SK-N-MC (cell line): ENCODE measurements around the gene BUD23.
A peak's percentile ranks its signal among the peaks of the same experiment; 100 is the strongest.
"Not testable (repeated sequence)": the region's sequence is repeated elsewhere in the genome, so short reads cannot be mapped to it uniquely, and the experiment has no call there.

Experiments
- DNase-seq: peaks from one replicate; pipeline ENCODE4 v3.0.0-alpha.2; 2011; ENCODE audit warnings: low read depth, low spot score
- H3K27ac ChIP-seq: fragments of 200-600 bp; sonication (generic); 2 replicates; pipeline ENCODE4 v1.5.1; 2016; ENCODE audit warnings: mixed run types
- H3K36me3 ChIP-seq: fragments of 200-600 bp; sonication (generic); 2 replicates; pipeline ENCODE4 v1.6.1; 2017; ENCODE audit warnings: antibody characterized with exemption, low read length, mixed read lengths; ENCODE audit not compliant: insufficient read depth
- H3K4me3 ChIP-seq: fragments of 200-600 bp; sonication (generic); 2 replicates; pipeline ENCODE4 v1.5.1; 2016
- H3K9ac ChIP-seq: fragments of 200-600 bp; sonication (generic); 2 replicates; pipeline ENCODE4 v1.8.0; 2017; ENCODE audit warnings: mixed run types, mixed read lengths; ENCODE audit not compliant: insufficient read length
- H3K9me3 ChIP-seq: fragments of 200-600 bp; sonication (generic); 2 replicates; pipeline ENCODE4 v1.6.1; 2017; ENCODE audit warnings: low read depth, mild to moderate bottlenecking, antibody characterized with exemption, low read length, moderate library complexity, mixed read lengths
- EZH2 ChIP-seq: fragments of 200-600 bp; sonication (generic); IDR thresholded peaks from one replicate; pipeline ENCODE4 v1.6.1; 2017; ENCODE audit warnings: antibody characterized with exemption
- FOXP2 ChIP-seq: optimal IDR thresholded peaks from 2 replicates; pipeline ENCODE3; 2011; ENCODE audit warnings: mild to moderate bottlenecking, moderate library complexity; ENCODE audit not compliant: insufficient read depth; ENCODE audit errors: extremely low read length, control extremely low read depth
- POLR2AphosphoS5 ChIP-seq: IDR thresholded peaks from 2 replicates; pipeline ENCODE4 v1.6.1; 2012; ENCODE audit warnings: mild to moderate bottlenecking, low read depth, low read length, borderline replicate concordance

Gene BUD23

DNA sequence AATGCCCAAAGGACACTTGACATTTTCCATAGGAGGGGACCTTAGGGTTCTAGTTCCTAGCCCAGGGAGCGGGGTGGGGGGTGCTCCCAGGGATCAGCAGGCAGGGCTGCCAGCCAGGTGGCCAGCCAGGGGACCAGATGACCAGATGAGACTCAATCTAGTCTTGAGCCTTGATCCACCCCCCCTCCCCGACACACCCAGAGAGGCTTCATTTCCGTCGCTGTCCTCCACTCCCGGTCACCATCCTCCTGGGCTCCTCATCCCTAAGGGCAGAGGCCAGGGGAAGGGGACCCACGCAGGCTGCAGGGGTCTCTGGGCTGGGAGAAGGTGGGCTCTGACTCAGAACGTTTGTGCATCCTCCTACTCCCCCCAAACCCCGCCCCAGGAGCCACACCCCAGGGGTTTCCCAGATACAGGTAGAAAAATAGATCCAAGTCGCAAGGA lies 35.1 kb downstream of the BUD23 start:
- H3K9me3 ChIP-seq: no peaks in the 10 kb centered on the region
- no peak overlapping the region for H3K27ac ChIP-seq
- DNase-seq: no peak
- H3K4me3 ChIP-seq: peak overlapping the region; percentile 83
- peak overlapping the region; percentile 78 for H3K9ac ChIP-seq
- TF ChIP-seq FOXP2: no peak
- TF ChIP-seq POLR2AphosphoS5: no peak
- TF ChIP-seq EZH2: no peak
- H3K36me3 ChIP-seq: no peaks in the 10 kb centered on the region

DNA sequence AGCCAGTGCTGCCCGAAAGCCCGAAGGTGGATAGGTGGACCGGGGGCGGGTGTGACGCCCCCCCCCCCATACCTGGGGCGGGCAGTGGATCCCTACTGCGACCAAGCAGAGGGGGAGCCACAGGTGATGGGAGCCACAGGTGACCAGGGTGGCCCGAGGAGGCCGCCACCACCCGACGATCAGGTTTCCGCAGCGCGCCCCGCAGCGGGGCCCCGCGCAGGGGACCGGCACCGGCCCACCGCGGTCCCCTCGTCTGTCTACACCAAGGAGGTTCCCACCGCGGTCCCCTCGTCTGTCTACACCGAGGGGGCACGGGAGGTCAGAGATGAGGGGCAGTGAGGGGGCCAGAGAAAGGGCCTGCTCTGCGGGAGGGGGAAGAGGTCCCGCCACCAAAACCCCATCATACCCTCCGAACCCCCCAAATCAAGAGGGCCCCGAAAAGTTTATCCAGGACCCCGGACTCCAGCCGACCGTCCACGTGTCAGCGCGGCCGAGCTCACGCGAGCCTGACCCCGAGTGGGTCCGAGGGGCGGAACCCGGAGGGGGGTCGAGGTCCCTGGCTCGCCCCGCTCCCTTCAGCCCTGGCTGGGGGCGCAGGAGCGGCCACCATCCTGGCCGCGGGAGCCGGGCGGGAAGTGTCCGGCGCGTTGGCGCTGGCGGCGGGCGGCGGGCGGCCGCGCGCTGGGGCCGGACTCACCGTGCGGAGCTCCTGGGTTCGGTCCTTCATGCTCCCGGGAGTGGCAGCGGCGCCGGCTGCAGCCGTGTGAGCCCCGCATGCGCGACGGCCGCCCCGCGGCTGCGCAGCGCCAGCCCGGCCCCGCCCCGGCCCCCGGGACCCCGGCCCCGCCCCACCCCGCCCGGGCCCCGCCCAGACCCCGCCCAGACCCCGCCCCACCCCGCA lies 35.8 kb downstream of the BUD23 start, which contains the start of gene STX1A:
TSS of gene STX1A (minus strand) at position 765 of the 901 bp plus-strand sequence. CDS start at position 727, 38 bp downstream.
- DNase-seq: no peak
- peak within 1 kb of the TSS; percentile 78 for H3K9ac ChIP-seq
- H3K9me3 ChIP-seq: no peaks in the 10 kb centered on the region
- TF ChIP-seq EZH2 (no peak), FOXP2 (no peak), POLR2AphosphoS5 (no peak)
- H3K36me3 ChIP-seq: no peaks in the 10 kb centered on the region
- peak within 1 kb of the TSS; percentile 83 for H3K4me3 ChIP-seq
- no peak within 1 kb of the TSS for H3K27ac ChIP-seq

DNA sequence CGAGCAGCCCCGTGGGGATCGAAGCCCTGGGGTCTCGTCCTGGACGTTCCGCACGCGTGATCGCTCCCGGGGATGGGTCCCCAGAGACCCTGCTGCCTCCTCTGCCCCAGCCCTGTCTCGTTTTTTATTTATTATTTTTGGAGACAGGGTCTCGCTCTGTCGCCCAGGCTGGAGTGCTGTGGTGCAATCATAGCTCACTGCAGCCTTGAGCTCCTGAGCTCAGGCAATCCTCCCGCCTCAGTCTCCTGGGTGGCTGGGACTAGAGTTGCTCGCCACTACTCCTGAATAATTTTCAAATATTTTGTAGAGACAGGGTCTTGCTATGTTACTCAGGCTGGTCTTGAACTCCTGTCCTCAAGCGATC lies 36.4 kb downstream of the BUD23 start:
- Histone ChIP-seq H3K9me3 (no peaks in the 10 kb centered on the region), H3K36me3 (no peaks in the 10 kb centered on the region), H3K4me3 (peak overlapping the region; percentile 62), H3K9ac (no peak overlapping the region), H3K27ac (no peak overlapping the region)
- no peak for TF ChIP-seq POLR2AphosphoS5
- no peak for TF ChIP-seq EZH2
- TF ChIP-seq FOXP2: no peak
- no peak for DNase-seq

DNA sequence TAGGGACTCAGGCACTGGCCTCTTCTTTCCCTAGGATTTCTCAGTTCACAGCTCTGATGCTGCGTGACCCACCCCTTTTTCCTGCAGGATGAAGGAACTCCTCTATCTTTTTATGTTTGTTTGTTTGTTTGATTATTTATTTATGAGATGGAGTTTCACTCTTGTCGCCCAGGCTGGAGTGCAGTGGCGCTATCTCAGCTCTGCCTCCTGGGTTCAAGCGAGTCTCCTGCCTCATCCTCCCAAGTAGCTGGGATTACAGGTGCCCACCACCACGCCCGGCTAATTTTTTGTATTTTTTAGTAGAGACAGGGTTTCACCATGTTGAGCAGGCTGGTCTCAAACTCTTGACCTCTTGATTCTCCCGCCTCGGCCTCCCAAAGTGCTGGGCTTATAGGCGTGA lies 37.0 kb downstream of the BUD23 start:
- not testable (repeated sequence) for H3K36me3 ChIP-seq, H3K27ac ChIP-seq

DNA sequence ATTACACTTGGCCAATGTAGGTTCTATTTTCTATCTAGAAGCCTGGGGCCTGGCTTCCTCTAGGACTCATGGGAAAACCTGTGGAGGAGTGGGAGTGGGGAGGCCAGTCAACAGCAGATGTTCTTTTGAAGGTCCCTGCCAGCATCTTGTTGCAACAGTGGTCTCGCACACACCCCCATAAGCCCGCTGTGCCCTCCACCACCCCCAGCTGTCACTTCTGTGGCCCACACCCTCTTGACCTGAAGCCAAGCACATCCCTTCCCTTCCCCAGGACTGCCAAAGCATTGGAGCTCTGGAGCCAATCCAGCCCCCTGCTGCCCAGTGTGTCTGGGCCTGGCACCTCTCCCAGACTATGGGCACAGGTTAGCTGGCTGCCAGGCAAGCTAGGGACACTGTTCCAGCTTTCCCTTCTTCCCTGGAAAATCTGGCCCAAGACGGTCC lies 38.0 kb downstream of the BUD23 start:
- TF ChIP-seq POLR2AphosphoS5 (no peak), EZH2 (no peak), FOXP2 (no peak)
- no peak for DNase-seq
- no peaks in the 10 kb centered on the region for H3K36me3 ChIP-seq
- H3K9me3 ChIP-seq: no peaks in the 10 kb centered on the region
- H3K4me3 ChIP-seq: no peak overlapping the region
- H3K9ac ChIP-seq: no peak overlapping the region
- no peak overlapping the region for H3K27ac ChIP-seq

More for the DNA sequence above, 37.0 kb downstream of the BUD23 start:
- DNase-seq, H3K4me3 ChIP-seq, H3K9ac ChIP-seq, H3K9me3 ChIP-seq: not testable (repeated sequence)

DNA sequence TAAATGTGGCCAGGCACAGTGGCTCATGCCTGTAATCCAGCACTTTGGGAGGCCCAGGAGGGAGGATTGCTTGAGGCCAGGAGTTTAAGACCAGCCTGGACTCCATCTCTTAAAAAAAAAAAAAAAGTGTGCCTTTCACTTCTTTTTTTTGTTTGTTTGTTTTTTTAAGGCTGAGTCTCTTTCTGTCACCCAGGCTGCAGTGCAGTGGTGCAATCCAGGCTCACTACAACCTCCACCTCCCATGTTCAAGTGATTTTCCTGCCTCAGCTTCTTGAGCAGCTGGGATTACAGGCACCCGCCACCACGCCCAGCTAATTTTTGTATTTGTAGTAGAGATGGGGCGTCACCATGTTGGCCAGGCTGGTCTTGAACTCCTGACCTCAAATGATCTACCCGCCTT lies 38.8 kb downstream of the BUD23 start:
- not testable (repeated sequence) for H3K9me3 ChIP-seq, H3K4me3 ChIP-seq, H3K27ac ChIP-seq, H3K9ac ChIP-seq, H3K36me3 ChIP-seq, DNase-seq

DNA sequence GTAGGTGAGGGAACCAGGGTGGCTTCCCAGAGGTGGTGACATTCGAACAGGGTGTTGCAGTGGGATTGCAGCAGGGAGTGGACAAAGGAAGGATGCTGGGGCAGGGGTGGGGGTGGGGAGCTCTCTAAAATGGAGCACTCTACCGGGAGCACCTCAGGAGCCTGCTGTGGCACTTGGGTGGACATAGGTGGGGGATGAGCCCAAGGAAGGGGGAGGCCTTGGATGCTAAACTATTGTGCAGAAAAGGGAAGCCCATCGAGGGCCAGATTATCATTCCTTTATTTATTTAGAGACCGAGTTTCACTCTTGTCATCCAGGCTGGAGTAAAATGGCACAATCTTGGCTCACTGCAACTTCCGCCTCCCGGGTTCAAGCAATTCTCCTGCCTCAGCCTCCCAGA lies 39.4 kb downstream of the BUD23 start:
- DNase-seq: no peak
- no peak for TF ChIP-seq FOXP2
- TF ChIP-seq POLR2AphosphoS5: no peak
- no peak for TF ChIP-seq EZH2
- Histone ChIP-seq H3K27ac (no peak overlapping the region), H3K9ac (no peak overlapping the region), H3K36me3 (no peaks in the 10 kb centered on the region), H3K4me3 (no peak overlapping the region), H3K9me3 (no peaks in the 10 kb centered on the region)

DNA sequence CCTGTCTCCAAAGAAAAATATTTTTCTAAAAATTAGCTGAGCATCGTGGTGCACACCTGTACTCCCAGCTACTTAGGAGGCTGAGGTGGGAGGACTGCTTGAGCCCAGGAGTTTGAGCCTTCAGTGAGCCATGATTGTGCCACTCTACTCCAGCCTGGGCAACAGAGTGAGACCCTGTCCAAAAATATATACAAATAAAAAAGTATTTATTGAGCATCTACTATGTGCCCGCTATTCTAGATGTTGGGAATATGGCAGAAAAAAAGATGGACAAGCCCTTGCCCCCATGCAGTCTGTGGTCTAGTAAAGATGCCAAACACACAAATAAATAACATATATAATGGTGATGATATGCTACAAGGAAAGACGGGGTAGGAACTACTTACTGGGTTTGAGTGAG lies 40.4 kb downstream of the BUD23 start:
- no peak overlapping the region for H3K9ac ChIP-seq
- TF ChIP-seq FOXP2 (no peak), POLR2AphosphoS5 (no peak), EZH2 (no peak)
- no peak overlapping the region for H3K4me3 ChIP-seq
- H3K9me3 ChIP-seq: no peaks in the 10 kb centered on the region
- H3K36me3 ChIP-seq: no peaks in the 10 kb centered on the region
- H3K27ac ChIP-seq: no peak overlapping the region
- DNase-seq: no peak

DNA sequence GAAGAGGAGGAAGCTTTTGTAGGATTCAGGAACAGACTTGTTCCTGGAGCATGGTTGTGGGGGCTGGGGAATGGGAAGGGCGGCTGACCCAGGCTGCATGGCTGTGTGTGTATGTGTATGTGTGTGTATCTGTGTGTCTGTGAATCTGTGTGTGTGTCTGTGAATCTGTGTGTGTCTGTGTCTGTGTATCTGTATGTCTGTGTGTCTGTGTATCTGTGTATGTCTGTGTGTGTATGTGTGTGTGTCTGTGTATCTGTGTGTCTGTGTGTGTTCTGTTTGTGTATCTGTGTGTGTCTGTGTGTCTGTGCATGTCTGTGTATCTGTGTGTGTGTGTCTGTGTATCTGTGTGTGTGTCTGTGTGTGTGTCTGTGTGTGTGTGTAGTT lies 42.7 kb downstream of the BUD23 start:
- H3K9ac ChIP-seq: no peak overlapping the region
- H3K27ac ChIP-seq: no peak overlapping the region
- no peak for DNase-seq
- no peak for TF ChIP-seq FOXP2
- H3K4me3 ChIP-seq: no peak overlapping the region
- H3K9me3 ChIP-seq: no peaks in the 10 kb centered on the region
- H3K36me3 ChIP-seq: no peaks in the 10 kb centered on the region
